ENCODE measurements around the gene MTR.

DNA sequence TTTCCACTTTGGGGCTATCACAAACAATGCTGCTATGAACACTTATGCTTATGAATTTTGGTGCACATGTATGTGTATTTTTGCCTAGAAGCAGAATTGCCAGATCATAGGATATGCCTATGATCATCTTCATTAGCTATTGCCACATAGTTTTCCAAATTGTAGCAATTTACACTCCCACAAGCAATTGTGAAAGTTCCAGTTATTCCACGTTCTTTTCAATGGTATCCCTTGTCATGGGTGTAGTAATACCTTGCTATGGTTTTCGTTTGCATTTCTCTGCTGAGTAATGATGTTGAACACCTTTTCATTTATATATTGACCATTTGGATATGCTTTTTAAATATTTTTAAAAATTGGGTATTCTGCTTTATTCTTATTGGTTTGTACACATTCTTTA, 82.6 kb downstream of the MTR start:
- TF ChIP-seq, protein P1, sequence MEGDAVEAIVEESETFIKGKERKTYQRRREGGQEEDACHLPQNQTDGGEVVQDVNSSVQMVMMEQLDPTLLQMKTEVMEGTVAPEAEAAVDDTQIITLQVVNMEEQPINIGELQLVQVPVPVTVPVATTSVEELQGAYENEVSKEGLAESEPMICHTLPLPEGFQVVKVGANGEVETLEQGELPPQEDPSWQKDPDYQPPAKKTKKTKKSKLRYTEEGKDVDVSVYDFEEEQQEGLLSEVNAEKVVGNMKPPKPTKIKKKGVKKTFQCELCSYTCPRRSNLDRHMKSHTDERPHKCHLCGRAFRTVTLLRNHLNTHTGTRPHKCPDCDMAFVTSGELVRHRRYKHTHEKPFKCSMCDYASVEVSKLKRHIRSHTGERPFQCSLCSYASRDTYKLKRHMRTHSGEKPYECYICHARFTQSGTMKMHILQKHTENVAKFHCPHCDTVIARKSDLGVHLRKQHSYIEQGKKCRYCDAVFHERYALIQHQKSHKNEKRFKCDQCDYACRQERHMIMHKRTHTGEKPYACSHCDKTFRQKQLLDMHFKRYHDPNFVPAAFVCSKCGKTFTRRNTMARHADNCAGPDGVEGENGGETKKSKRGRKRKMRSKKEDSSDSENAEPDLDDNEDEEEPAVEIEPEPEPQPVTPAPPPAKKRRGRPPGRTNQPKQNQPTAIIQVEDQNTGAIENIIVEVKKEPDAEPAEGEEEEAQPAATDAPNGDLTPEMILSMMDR (IDR thresholded peaks at IDR 0.05) = no peak
- no peak for TF ChIP-seq ZFX (IDR thresholded peaks at IDR 0.05; ENCODE audit: borderline replicate concordance)
